Esophagus squamous epithelium (tissue), 4 donors: ENCODE measurements around the gene ATXN1.

Experiments used
- CTCF ChIP-seq, 6 experiments: fragments of 450-650 bp in 4 of 6; fragments of 200-600 bp in 2 of 6; sonication (generic) in 2 of 6; IDR thresholded peaks; one replicate each; pipeline ENCODE4 v1.5.1; 2016 to 2019; ENCODE audit warnings: antibody characterized with exemption in 6 of 6, mild to moderate bottlenecking in 4 of 6, moderate library complexity in 4 of 6
- POLR2A ChIP-seq, 4 donors: fragments of 450-650 bp; IDR thresholded peaks; one replicate each; pipeline ENCODE4 v1.6.1; 2017; ENCODE audit warnings: antibody characterized with exemption in 4 of 4, mild to moderate bottlenecking in 4 of 4, moderate library complexity in 3 of 4

GRCh38 chr6:16427124-16427523 lies 334.1 kb downstream of the ATXN1 start:
- no peak for TF ChIP-seq CTCF (IDR thresholded peaks at IDR 0.05)
- TF ChIP-seq POLR2A (IDR thresholded peaks at IDR 0.05), result no peak
